IMR-90 (cell line): Measurements from ENCODE around the gene HMCES. TPM values are rescaled to one million over a fixed set of nuclear protein-coding genes. Genes with fewer than 3 reads are reported as not detected.

Experiments
- ATAC-seq: fragments of 200-7000 bp; cut with Tn5 transposase; 2 replicates; pipeline ENCODE4 v1.9.1; 2020; ENCODE audit warnings: low read depth, mild to moderate bottlenecking, moderate library complexity
- BruUV-seq: library from RNA; stranded (reverse); fragments of 400-500 nt; replicated peaks from 2 replicates; lab custom pipeline; 2021; lab: Mats Ljungman, UMichigan
- CTCF ChIA-PET: fragments of 300-600 bp; formaldehyde crosslinking; extraction: SDS; loops from one replicate; lab custom pipeline; 2021; ENCODE audit warnings: antibody characterized with exemption; lab: Yijun Ruan, JAX
- POLR2A ChIA-PET: fragments of 300-600 bp; sonication (Branson Sonifier 250); formaldehyde crosslinking; loops from one replicate; lab custom pipeline; 2022; ENCODE audit warnings: antibody characterized with exemption; ENCODE audit not compliant: unreplicated experiment; lab: Charles Lee
- DNase-seq: peaks from one replicate; pipeline ENCODE4 v3.0.0; 2013
- H2AFZ ChIP-seq: replicated peaks from 2 replicates; pipeline ENCODE3; 2013; ENCODE audit warnings: low read length, mild to moderate bottlenecking; ENCODE audit not compliant: poor library complexity
- H2AK5ac ChIP-seq: 2 replicates; pipeline ENCODE4 v1.6.1; 2013; ENCODE audit warnings: low read depth, low read length, inconsistent platforms
- H2AK9ac ChIP-seq: replicated peaks from 2 replicates; pipeline ENCODE3; 2013; ENCODE audit warnings: mild to moderate bottlenecking, low read depth, low read length, moderate library complexity; ENCODE audit not compliant: poor library complexity
- H2BK120ac ChIP-seq: 2 replicates; pipeline ENCODE4 v1.6.1; 2013; ENCODE audit warnings: low read depth, low read length, inconsistent platforms
- H2BK15ac ChIP-seq: 3 replicates; pipeline ENCODE4 v1.6.1; 2013; ENCODE audit warnings: low read depth, low read length, inconsistent platforms
- H2BK20ac ChIP-seq: 2 replicates; pipeline ENCODE4 v1.6.1; 2013; ENCODE audit warnings: low read depth, mild to moderate bottlenecking, inconsistent platforms, low read length, moderate library complexity
- H2BK5ac ChIP-seq: 2 replicates; pipeline ENCODE4 v1.6.1; 2013; ENCODE audit warnings: mild to moderate bottlenecking, low read depth, low read length, inconsistent platforms; ENCODE audit not compliant: poor library complexity, severe bottlenecking
- H3K14ac ChIP-seq: replicated peaks from 2 replicates; pipeline ENCODE4 v1.6.1; 2013; ENCODE audit warnings: low read depth, low read length, inconsistent platforms
- H3K18ac ChIP-seq: 2 replicates; pipeline ENCODE4 v1.6.1; 2013; ENCODE audit warnings: low read depth, low read length, control low read depth
- H3K23ac ChIP-seq: 2 replicates; pipeline ENCODE4 v1.6.1; 2013; ENCODE audit warnings: low read depth, low read length, inconsistent platforms
- H3K27ac ChIP-seq: 2 replicates; pipeline ENCODE4 v1.5.1; 2013; ENCODE audit warnings: mild to moderate bottlenecking, control low read depth, low read length; ENCODE audit not compliant: insufficient read depth
- H3K27me3 ChIP-seq: 2 replicates; pipeline ENCODE4 v1.6.1; 2013; ENCODE audit warnings: low read length; ENCODE audit not compliant: control insufficient read depth, insufficient read depth
- H3K36me3 ChIP-seq: 2 replicates; pipeline ENCODE4 v1.6.1; 2013; ENCODE audit warnings: low read length, mixed read lengths; ENCODE audit not compliant: control insufficient read depth, insufficient read depth
- H3K4ac ChIP-seq: 2 replicates; pipeline ENCODE4 v1.6.1; 2013; ENCODE audit warnings: low read depth, low read length, inconsistent platforms
- H3K4me1 ChIP-seq: 2 replicates; pipeline ENCODE4 v1.6.1; 2013; ENCODE audit warnings: low read length, mixed read lengths; ENCODE audit not compliant: control insufficient read depth, insufficient read depth
- H3K4me2 ChIP-seq: 2 replicates; pipeline ENCODE4 v1.6.1; 2013; ENCODE audit warnings: low read depth, mild to moderate bottlenecking, control low read depth, low read length, moderate library complexity
- H3K4me3 ChIP-seq: 2 replicates; pipeline ENCODE4 v1.5.1; 2013; ENCODE audit warnings: low read depth, mild to moderate bottlenecking, control low read depth, low read length, moderate library complexity; ENCODE audit not compliant: insufficient read depth
- H3K56ac ChIP-seq: 2 replicates; pipeline ENCODE4 v1.6.1; 2013; ENCODE audit warnings: low read length, inconsistent platforms; ENCODE audit not compliant: insufficient read depth; ENCODE audit errors: extremely low read depth
- H3K79me1 ChIP-seq, 2 experiments: 2 replicates each; pipeline ENCODE4 v1.6.1; 2013; ENCODE audit warnings: low read length in 2 of 2, inconsistent platforms in 1 of 2, low read depth in 1 of 2
- H3K9ac ChIP-seq: 2 replicates; pipeline ENCODE4 v1.6.1; 2013; ENCODE audit warnings: low read depth, low read length, control low read depth
- H3K9me1 ChIP-seq: 2 replicates; pipeline ENCODE4 v1.6.1; 2013; ENCODE audit warnings: low read length, inconsistent platforms; ENCODE audit not compliant: insufficient read depth
- H3K9me3 ChIP-seq: 2 replicates; pipeline ENCODE4 v1.6.1; 2013; ENCODE audit warnings: low read length; ENCODE audit not compliant: control insufficient read depth, insufficient read depth
- H4K20me1 ChIP-seq: 2 replicates; pipeline ENCODE4 v1.6.1; 2013; ENCODE audit warnings: low read length, inconsistent platforms; ENCODE audit not compliant: insufficient read depth
- H4K5ac ChIP-seq: 2 replicates; pipeline ENCODE4 v1.6.1; 2013; ENCODE audit warnings: mild to moderate bottlenecking, low read depth, low read length, control low read depth
- H4K8ac ChIP-seq, 2 experiments: 2 replicates each; pipeline ENCODE4 v1.6.1; 2013; ENCODE audit warnings: low read depth in 2 of 2, low read length in 2 of 2, control low read depth in 1 of 2, inconsistent platforms in 1 of 2
- H4K91ac ChIP-seq: 2 replicates; pipeline ENCODE4 v1.6.1; 2013; ENCODE audit warnings: low read depth, low read length, inconsistent platforms; ENCODE audit not compliant: insufficient read depth
- BHLHE40 ChIP-seq: fragments of 150-350 bp; IDR thresholded peaks from 2 replicates; pipeline ENCODE4 v1.6.1; 2016; ENCODE audit warnings: mild to moderate bottlenecking, low read depth, low read length
- CEBPB ChIP-seq: IDR thresholded peaks from 2 replicates; pipeline ENCODE4 v1.6.1; 2012; ENCODE audit warnings: low read depth, low read length, improper control_type of control experiment
- CHD1 ChIP-seq: IDR thresholded peaks from 2 replicates; pipeline ENCODE4 v1.6.1; 2012; ENCODE audit warnings: low read depth, low read length, improper control_type of control experiment
- CTCF ChIP-seq: conservative IDR thresholded peaks from 2 replicates; pipeline ENCODE4 v1.5.1; 2012; ENCODE audit warnings: mild to moderate bottlenecking, low read depth, low read length, improper control_type of control experiment
- MXI1 ChIP-seq: IDR thresholded peaks from 2 replicates; pipeline ENCODE4 v1.6.1; 2012; ENCODE audit warnings: low read depth, mild to moderate bottlenecking, low read length, moderate library complexity, borderline replicate concordance
- NFE2L2 ChIP-seq: fragments of 150-350 bp; IDR thresholded peaks from 2 replicates; pipeline ENCODE4 v1.6.1; 2016; ENCODE audit warnings: low read depth, mild to moderate bottlenecking, low read length
- POLR2A ChIP-seq: IDR thresholded peaks from 2 replicates; pipeline ENCODE4 v1.6.1; 2012; ENCODE audit warnings: mild to moderate bottlenecking, low read depth, low read length
- RAD21 ChIP-seq: IDR thresholded peaks from 2 replicates; pipeline ENCODE4 v1.6.1; 2012; ENCODE audit warnings: low read length, improper control_type of control experiment
- RCOR1 ChIP-seq: IDR thresholded peaks from 2 replicates; pipeline ENCODE4 v1.6.1; 2012; ENCODE audit warnings: mild to moderate bottlenecking, low read length, improper control_type of control experiment; ENCODE audit not compliant: insufficient replicate concordance
- RFX5 ChIP-seq: IDR thresholded peaks from 2 replicates; pipeline ENCODE4 v1.8.0; 2012; ENCODE audit warnings: low read depth, mild to moderate bottlenecking, low read length, moderate library complexity
- USF2 ChIP-seq: fragments of 150-350 bp; IDR thresholded peaks from 2 replicates; pipeline ENCODE4 v1.6.1; 2017; ENCODE audit warnings: mild to moderate bottlenecking, antibody characterized with exemption, low read length, low read depth
- WGBS, 2 experiments: methylation state at CpG; one replicate each; pipeline versions ENCODE4 v1.1.5 to v1.1.7; 2013; ENCODE audit warnings: missing lambda C conversion rate in 2 of 2; ENCODE audit not compliant: insufficient read length in 1 of 2; ENCODE audit errors: extremely low coverage in 2 of 2; 5-methylcytosine and 5-hydroxymethylcytosine counted together
- dilution Hi-C: fragments of 300-500 bp; cut with HindIII; formaldehyde crosslinking; loops from one replicate; pipeline ENCODE4 v1.14.3; 2018; ENCODE audit warnings: low sequenced_read_pairs; ENCODE audit not compliant: unreplicated experiment
- in situ Hi-C: fragments of 300-500 bp; cut with MboI; formaldehyde crosslinking; loops from 3 replicates; pipeline ENCODE4 v1.14.3; 2019; ENCODE audit warnings: low sequenced_read_pairs, inconsistent platforms, mixed read lengths
- intact Hi-C: fragments of 100-400 bp; cut with micrococcal nuclease; formaldehyde crosslinking; loops from 2 replicates; pipeline ENCODE4 v1.10.0; 2022
- polyA plus RNA-seq, 3 experiments: library from polyadenylated mRNA; depleted of rRNA; stranded (reverse); fragments of >200 nt; gene quantifications; 2 replicates each; pipeline ENCODE4 v1.2.3, GENCODE V29; 2012; ENCODE audit warnings: low replicate concordance in 1 of 3
- total RNA-seq: library from RNA; depleted of rRNA; stranded (reverse); fragments of >200 nt; gene quantifications from 2 replicates; pipeline ENCODE4 v1.2.3, GENCODE V29; 2012

Gene HMCES
- total and polyA plus RNA-seq, 2 of the 4 experiments (the other 2 are of a cell fraction) = 26.0 to 30.5 TPM

GRCh38 chr3:129263161-129263910, 15.3 kb upstream of the HMCES start:
- ATAC-seq = no peak
- dilution Hi-C loops = no loop called here

More at GRCh38 chr3:129263161-129263910, 15.3 kb upstream of the HMCES start:
- Histone ChIP-seq H2BK5ac (no peak overlapping the region), H4K20me1 (peaks cover 64% of the 10 kb centered on the region), H3K18ac (no peak overlapping the region), H3K56ac (no peak overlapping the region), H3K4ac (no peak overlapping the region), H4K91ac (no peak overlapping the region), H3K4me3 (no peak overlapping the region), H3K36me3 (peaks cover 77% of the 10 kb centered on the region), H2BK15ac (no peak overlapping the region), H3K4me1 (peaks cover 7% of the 10 kb centered on the region; the same call in 1 of the 2 replicates), H3K23ac (no peak overlapping the region), H2BK20ac (no peak overlapping the region), H3K79me1 (peaks cover 46 to 78% of the 10 kb centered on the region in 2 experiments), H3K9me3 (no peaks in the 10 kb centered on the region), H4K5ac (no peak overlapping the region), H3K4me2 (no peak overlapping the region), H2AK5ac (no peak overlapping the region), H2AFZ (no peak overlapping the region), H3K9me1 (peaks cover 18% of the 10 kb centered on the region), H3K9ac (no peak overlapping the region), H4K8ac (no peak overlapping the region), H2BK120ac (no peak overlapping the region), H3K27me3 (no peaks in the 10 kb centered on the region), H3K14ac (no peak overlapping the region), H3K27ac (no peak overlapping the region), H2AK9ac (no peak overlapping the region)
- intact Hi-C loops (no loop called here), in situ Hi-C loops (no loop called here)
- ChIA-PET POLR2A (interaction anchor here (0.7 to 1.2 kb wide), 2 partner anchors 11 to 63 kb away, joined by 4 to 8 read pairs; no protein-coding TSS in a partner anchor), CTCF (interaction anchor here (1.0 kb wide), 1 partner anchor 44 kb away, joined by 6 read pairs; no protein-coding TSS in a partner anchor)
- DNase-seq = no peak
- no TSS peak for BruUV-seq
- TF ChIP-seq RAD21 (no peak), POLR2A (no peak), MXI1 (no peak), CTCF (no peak), CEBPB (no peak), RCOR1 (no peak), USF2 (no peak), CHD1 (no peak), RFX5 (no peak), NFE2L2 (no peak), BHLHE40 (no peak)
- WGBS, 2 experiments = 84% methylated on average over 5 of the region's 6 CpGs; no CpG with 5 or more reads in 1 of the 2 experiments
